Keratinocyte (primary cell): Measurements from ENCODE around the gene LAMA4. TPM values are rescaled to one million over a fixed set of nuclear protein-coding genes. Genes with fewer than 3 reads are reported as not detected.

Source experiments
- DNase-seq: peaks from one replicate; pipeline ENCODE4 v3.0.0-alpha.2; 2011; ENCODE audit warnings: low read depth, missing footprints, low spot score
- FAIRE-seq: peaks from 2 replicates; lab custom pipeline; 2011; peaks lifted over from hg19 to GRCh38; lab: Jason Lieb, UNC
- H2AFZ ChIP-seq: 2 replicates; pipeline ENCODE4 v1.6.0; 2012; ENCODE audit warnings: low read length, control low read depth, inconsistent platforms; ENCODE audit not compliant: control insufficient read depth
- H3K27ac ChIP-seq: 2 replicates; pipeline ENCODE4 v1.5.1; 2011; ENCODE audit warnings: low read length; ENCODE audit not compliant: control insufficient read depth, insufficient read depth
- H3K27me3 ChIP-seq: 3 replicates; pipeline ENCODE4 v1.6.0; 2011; ENCODE audit warnings: low read length; ENCODE audit not compliant: control insufficient read depth, insufficient read depth; ENCODE audit errors: extremely low read depth
- H3K36me3 ChIP-seq, 2 experiments: 2 replicates in 1 of 2; 3 replicates in 1 of 2; pipeline ENCODE4 v1.5.1; 2011; ENCODE audit warnings: low read length in 2 of 2, mild to moderate bottlenecking in 1 of 2; ENCODE audit not compliant: control insufficient read depth in 2 of 2, insufficient read depth in 2 of 2; ENCODE audit errors: extremely low read depth in 1 of 2
- H3K4me1 ChIP-seq: 3 replicates; pipeline ENCODE4 v1.5.1; 2011; ENCODE audit warnings: low read length; ENCODE audit not compliant: control insufficient read depth, insufficient read depth; ENCODE audit errors: extremely low read depth
- H3K4me2 ChIP-seq: 3 replicates; pipeline ENCODE4 v1.6.0; 2011; ENCODE audit warnings: low read depth, low read length; ENCODE audit not compliant: control insufficient read depth, insufficient read depth; ENCODE audit errors: extremely low read depth
- H3K4me3 ChIP-seq, 3 experiments: fragments of 200-600 bp in 1 of 3; sonication (generic) in 1 of 3; 2 replicates in 2 of 3; 3 replicates in 1 of 3; pipeline ENCODE4 v1.5.1; 2011 to 2016; ENCODE audit warnings: low read length in 3 of 3, mild to moderate bottlenecking in 3 of 3, control low read depth in 2 of 3, inconsistent platforms in 1 of 3, low read depth in 1 of 3, mixed read lengths in 1 of 3, mixed run types in 1 of 3, moderate library complexity in 1 of 3; ENCODE audit not compliant: control insufficient read depth in 2 of 3, insufficient read depth in 2 of 3; ENCODE audit errors: extremely low read depth in 1 of 3
- H3K79me2 ChIP-seq: 2 replicates; pipeline ENCODE4 v1.6.0; 2012; ENCODE audit warnings: low read length; ENCODE audit not compliant: control insufficient read depth, insufficient read depth
- H3K9ac ChIP-seq: 3 replicates; pipeline ENCODE4 v1.6.0; 2011; ENCODE audit warnings: low read length; ENCODE audit not compliant: control insufficient read depth, insufficient read depth; ENCODE audit errors: extremely low read depth
- H3K9me1 ChIP-seq: 3 replicates; pipeline ENCODE4 v1.6.0; 2011; ENCODE audit warnings: low read length; ENCODE audit not compliant: control insufficient read depth, insufficient read depth; ENCODE audit errors: extremely low read depth
- H3K9me3 ChIP-seq: 2 replicates; pipeline ENCODE4 v1.5.1; 2012; ENCODE audit warnings: low read depth, low read length; ENCODE audit not compliant: control insufficient read depth
- H4K20me1 ChIP-seq: 3 replicates; pipeline ENCODE4 v1.6.0; 2011; ENCODE audit warnings: low read length; ENCODE audit not compliant: control insufficient read depth, insufficient read depth; ENCODE audit errors: extremely low read depth
- EZH2 ChIP-seq: IDR thresholded peaks from one replicate; pipeline ENCODE4 v1.6.1; 2012; ENCODE audit warnings: inconsistent platforms, mild to moderate bottlenecking, low read length, moderate library complexity
- dilution Hi-C: fragments of 300-500 bp; cut with MboI; formaldehyde crosslinking; loops from one replicate; pipeline ENCODE4 v1.7.0; 2020; ENCODE audit warnings: low sequenced_read_pairs; ENCODE audit not compliant: extremely low pct_ligation_motif_present
- polyA plus RNA-seq, 5 experiments: library from polyadenylated mRNA; depleted of rRNA in 3 of 5; stranded (reverse) in 3 of 5; stranded (forward) in 1 of 5; unstranded in 1 of 5; fragments of >200 nt; gene quantifications; 1 replicate in 1 of 5; 2 replicates in 3 of 5; 3 replicates in 1 of 5; pipeline versions ENCODE4 v1.2.1 to v1.2.3, GENCODE V29; 2011 to 2012; ENCODE audit warnings: missing spikeins in 2 of 5, low read depth in 1 of 5, low replicate concordance in 1 of 5
- TF ChIP-seq, protein P1 (sequence below), 3 experiments: IDR thresholded peaks in 1 of 3; conservative IDR thresholded peaks in 1 of 3; optimal IDR thresholded peaks in 1 of 3; 2 replicates in 2 of 3; 3 replicates in 1 of 3; pipeline versions ENCODE3 to v1.5.1; 2011; ENCODE audit warnings: low read length in 3 of 3, mild to moderate bottlenecking in 3 of 3, moderate library complexity in 2 of 3, control low read depth in 1 of 3, inconsistent platforms in 1 of 3; ENCODE audit not compliant: insufficient read depth in 2 of 3; ENCODE audit errors: extremely low read depth in 1 of 3

LAMA4 gene
- polyA plus RNA-seq, 1 donor (not counting 4 experiments of a cell fraction or from before 2014, with no cell fraction given), result 0.12 TPM

DNA sequence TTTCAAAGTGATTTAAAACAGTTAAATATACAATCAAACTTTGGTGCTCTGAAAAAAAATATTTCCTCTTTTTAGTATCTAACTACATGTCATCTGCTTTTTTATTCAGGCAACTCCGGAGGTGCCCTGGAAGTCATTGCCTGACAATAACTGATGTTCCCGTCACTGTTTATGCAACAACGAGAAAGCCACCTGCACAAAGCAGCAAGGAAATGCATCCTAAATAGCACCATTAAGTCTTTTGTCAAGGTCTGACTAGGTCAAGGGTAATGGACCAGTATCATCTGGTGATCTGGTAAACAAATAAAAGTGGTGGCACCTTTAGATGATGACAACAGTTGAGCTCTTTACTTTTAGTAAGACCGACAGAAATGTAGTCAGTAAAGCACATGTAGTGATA lies 153.8 kb downstream of the LAMA4 start:
- Histone ChIP-seq H4K20me1 (no peaks in the 10 kb centered on the region), H2AFZ (no peak overlapping the region), H3K9me1 (no peaks in the 10 kb centered on the region), H3K4me2 (no peak overlapping the region), H3K9me3 (no peaks in the 10 kb centered on the region), H3K4me1 (no peaks in the 10 kb centered on the region), H3K4me3 (no peak overlapping the region), H3K9ac (no peak overlapping the region), H3K79me2 (no peaks in the 10 kb centered on the region), H3K27ac (no peak overlapping the region), H3K27me3 (no peaks in the 10 kb centered on the region), H3K36me3 (no peaks in the 10 kb centered on the region)
- dilution Hi-C loops, result no loop called here
- TF ChIP-seq, protein P1, sequence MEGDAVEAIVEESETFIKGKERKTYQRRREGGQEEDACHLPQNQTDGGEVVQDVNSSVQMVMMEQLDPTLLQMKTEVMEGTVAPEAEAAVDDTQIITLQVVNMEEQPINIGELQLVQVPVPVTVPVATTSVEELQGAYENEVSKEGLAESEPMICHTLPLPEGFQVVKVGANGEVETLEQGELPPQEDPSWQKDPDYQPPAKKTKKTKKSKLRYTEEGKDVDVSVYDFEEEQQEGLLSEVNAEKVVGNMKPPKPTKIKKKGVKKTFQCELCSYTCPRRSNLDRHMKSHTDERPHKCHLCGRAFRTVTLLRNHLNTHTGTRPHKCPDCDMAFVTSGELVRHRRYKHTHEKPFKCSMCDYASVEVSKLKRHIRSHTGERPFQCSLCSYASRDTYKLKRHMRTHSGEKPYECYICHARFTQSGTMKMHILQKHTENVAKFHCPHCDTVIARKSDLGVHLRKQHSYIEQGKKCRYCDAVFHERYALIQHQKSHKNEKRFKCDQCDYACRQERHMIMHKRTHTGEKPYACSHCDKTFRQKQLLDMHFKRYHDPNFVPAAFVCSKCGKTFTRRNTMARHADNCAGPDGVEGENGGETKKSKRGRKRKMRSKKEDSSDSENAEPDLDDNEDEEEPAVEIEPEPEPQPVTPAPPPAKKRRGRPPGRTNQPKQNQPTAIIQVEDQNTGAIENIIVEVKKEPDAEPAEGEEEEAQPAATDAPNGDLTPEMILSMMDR (optimal IDR thresholded peaks at IDR 0.05 in 1 of 3, IDR thresholded peaks at IDR 0.05 in 1 of 3, conservative IDR thresholded peaks at IDR 0.05 in 1 of 3; ENCODE audit: extremely low read depth in 1 of 3, insufficient read depth in 2 of 3, low read length in 3 of 3), result no peak
- no peak for TF ChIP-seq EZH2
- FAIRE-seq, result no peak
- DNase-seq, result no peak

DNA sequence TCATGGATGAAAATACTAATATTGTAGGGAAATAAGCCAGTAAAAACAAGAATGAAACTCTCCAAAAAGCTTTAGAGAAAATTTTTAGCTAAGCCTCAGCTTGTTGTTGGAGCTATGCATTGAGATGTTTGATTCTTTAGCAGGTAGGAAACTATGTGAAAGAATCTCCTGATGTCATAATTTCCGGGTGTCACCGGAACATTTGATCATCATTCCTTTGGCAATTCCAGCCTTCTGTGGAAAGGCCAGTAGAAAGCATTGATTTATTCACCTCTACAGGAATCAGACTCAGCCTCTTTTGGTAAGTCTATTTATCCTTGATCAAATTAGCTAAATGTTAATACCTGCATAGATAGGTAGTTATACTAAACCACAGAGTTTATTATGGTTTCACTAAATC lies 157.5 kb downstream of the LAMA4 start:
- dilution Hi-C loops, result no loop called here
- no peak for FAIRE-seq
- Histone ChIP-seq H3K4me2 (no peak overlapping the region), H2AFZ (no peak overlapping the region), H3K36me3 (no peaks in the 10 kb centered on the region), H4K20me1 (no peaks in the 10 kb centered on the region), H3K4me1 (no peaks in the 10 kb centered on the region), H3K79me2 (no peaks in the 10 kb centered on the region), H3K27me3 (no peaks in the 10 kb centered on the region), H3K4me3 (no peak overlapping the region), H3K9me1 (no peaks in the 10 kb centered on the region), H3K9me3 (no peaks in the 10 kb centered on the region), H3K27ac (no peak overlapping the region), H3K9ac (no peak overlapping the region)
- no peak for TF ChIP-seq EZH2
- TF ChIP-seq, protein P1 (optimal IDR thresholded peaks at IDR 0.05 in 1 of 3, IDR thresholded peaks at IDR 0.05 in 1 of 3, conservative IDR thresholded peaks at IDR 0.05 in 1 of 3; ENCODE audit: extremely low read depth in 1 of 3, insufficient read depth in 2 of 3, low read length in 3 of 3), result no peak
- DNase-seq, result no peak
